H1 (cell line): Measurements from ENCODE around the gene SPATS2L. TPM values are rescaled to one million over a fixed set of nuclear protein-coding genes. Genes with fewer than 3 reads are reported as not detected.

Source experiments
- ATF2 ChIP-seq: IDR thresholded peaks from 2 replicates; pipeline ENCODE4 v1.6.1; 2012; ENCODE audit warnings: low read length, inconsistent platforms
- BCL11A ChIP-seq, 2 experiments: IDR thresholded peaks; one replicate each; pipeline ENCODE4 v1.6.1; 2011; ENCODE audit warnings: low read depth in 2 of 2, low read length in 2 of 2, mild to moderate bottlenecking in 2 of 2
- BRCA1 ChIP-seq: IDR thresholded peaks from 2 replicates; pipeline ENCODE4 v1.6.1; 2012; ENCODE audit warnings: low read depth, low read length, improper control_type of control experiment
- GTF2F1 ChIP-seq: IDR thresholded peaks from 2 replicates; pipeline ENCODE4 v1.6.1; 2012; ENCODE audit warnings: low read depth, low read length, improper control_type of control experiment, borderline replicate concordance
- HDAC6 ChIP-seq: IDR thresholded peaks from one replicate; pipeline ENCODE4 v1.7.1; 2012; ENCODE audit warnings: low read depth, mild to moderate bottlenecking, inconsistent platforms, low read length, moderate library complexity
- JUND ChIP-seq: IDR thresholded peaks from 2 replicates; pipeline ENCODE4 v1.6.1; 2011; ENCODE audit warnings: mild to moderate bottlenecking, improper control_type of control experiment, low read length
- NRF1 ChIP-seq: IDR thresholded peaks from 2 replicates; pipeline ENCODE4 v1.6.1; 2011; ENCODE audit warnings: mild to moderate bottlenecking, low read depth, low read length, improper control_type of control experiment
- RFX5 ChIP-seq: IDR thresholded peaks from 2 replicates; pipeline ENCODE4 v1.6.1; 2011; ENCODE audit warnings: low read depth, low read length, improper control_type of control experiment, borderline replicate concordance
- SAP30 ChIP-seq: fragments of 300-600 bp; sonication (generic); IDR thresholded peaks from 2 replicates; pipeline ENCODE4 v1.7.1; 2012; ENCODE audit warnings: low read length, moderate library complexity, mild to moderate bottlenecking, inconsistent platforms; ENCODE audit not compliant: insufficient read depth, insufficient replicate concordance
- SIX5 ChIP-seq: IDR thresholded peaks from 2 replicates; pipeline ENCODE4 v1.6.1; 2011; ENCODE audit warnings: mild to moderate bottlenecking, low read depth, low read length
- TAF7 ChIP-seq: optimal IDR thresholded peaks from 2 replicates; pipeline ENCODE3; 2011; ENCODE audit warnings: low read depth, mild to moderate bottlenecking, inconsistent platforms, low read length, moderate library complexity, borderline replicate concordance
- polyA plus RNA-seq, 7 experiments: library from polyadenylated mRNA; depleted of rRNA in 3 of 7; stranded (reverse) in 5 of 7; unstranded in 2 of 7; fragments of >200 nt in 5 of 7; fragments of 200-250 nt in 2 of 7; gene quantifications; 1 replicate in 5 of 7; 2 replicates in 1 of 7; 4 replicates in 1 of 7; pipeline versions ENCODE4 v1.2.1 to v1.2.3, GENCODE V29; 2011 to 2013; ENCODE audit warnings: missing spikeins in 2 of 7, mixed read lengths in 2 of 7
- total RNA-seq: library from RNA; stranded (reverse); fragmentation: NEBNext Ultra II Directional; extraction: Animal tissue kit (Norgen Biotek cat#: 25700); gene quantifications from 2 replicates; pipeline ENCODE4 v1.2.1, GENCODE V29; 2021
- TF ChIP-seq, protein P1 (sequence below): IDR thresholded peaks from 2 replicates; pipeline ENCODE4 v1.6.1; 2012; ENCODE audit warnings: inconsistent platforms

Gene SPATS2L
- total and polyA plus RNA-seq, 2 of the 8 experiments (the other 6 are each of a cell fraction or from before 2014, with no cell fraction given), result 67.3 to 189 TPM

- TF ChIP-seq SAP30, result peak; percentile 97
- TF ChIP-seq, protein P1, sequence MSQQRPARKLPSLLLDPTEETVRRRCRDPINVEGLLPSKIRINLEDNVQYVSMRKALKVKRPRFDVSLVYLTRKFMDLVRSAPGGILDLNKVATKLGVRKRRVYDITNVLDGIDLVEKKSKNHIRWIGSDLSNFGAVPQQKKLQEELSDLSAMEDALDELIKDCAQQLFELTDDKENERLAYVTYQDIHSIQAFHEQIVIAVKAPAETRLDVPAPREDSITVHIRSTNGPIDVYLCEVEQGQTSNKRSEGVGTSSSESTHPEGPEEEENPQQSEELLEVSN, result peak; percentile 43
- no peak for TF ChIP-seq ATF2
- TF ChIP-seq BCL11A (IDR thresholded peaks at IDR 0.05; ENCODE audit: low read depth in 2 of 2, low read length in 2 of 2), result no peak
- no peak for TF ChIP-seq NRF1
- TF ChIP-seq HDAC6, result no peak
- TF ChIP-seq TAF7, result peak; percentile 43
- no peak for TF ChIP-seq BRCA1
- TF ChIP-seq RFX5, result no peak
- TF ChIP-seq SIX5, result no peak
- TF ChIP-seq JUND, result no peak
- TF ChIP-seq GTF2F1, result no peak
Measured at GRCh38 chr2:200525882-200526651, 219.6 kb downstream of the SPATS2L start, which contains the start of gene SGO2 (continued).
